ENCODE results near the gene MKLN1.

Gene MKLN1

GRCh38 chr7:131505636-131506557 lies 178.2 kb downstream of the MKLN1 start:
- TF ChIP-seq CTCF (IDR thresholded peaks at IDR 0.05; ENCODE audit: low read depth, low read length), result no peak
- DNase-seq (ENCODE audit: extremely low read depth, low read depth), result no peak

- TF ChIP-seq CTCF (IDR thresholded peaks at IDR 0.05; ENCODE audit: low read depth, low read length), result no peak; the same call in 1 of the 2 replicates
These were observed 178.9 kb downstream of the MKLN1 start for GRCh38 chr7:131506597-131506996.

GRCh38 chr7:131507592-131508331 lies 180.1 kb downstream of the MKLN1 start:
- no peak for DNase-seq (ENCODE audit: extremely low read depth, low read depth)
- TF ChIP-seq CTCF (IDR thresholded peaks at IDR 0.05; ENCODE audit: low read depth, low read length), result peak; percentile 89

More at GRCh38 chr7:131506597-131506996, 178.9 kb downstream of the MKLN1 start:
- DNase-seq (ENCODE audit: extremely low read depth, low read depth), result no peak

- TF ChIP-seq CTCF (IDR thresholded peaks at IDR 0.05; ENCODE audit: low read depth, low read length), result no peak
- DNase-seq (ENCODE audit: extremely low read depth, low read depth), result no peak
These were observed 181.2 kb downstream of the MKLN1 start for GRCh38 chr7:131508754-131509486.

- no peak for DNase-seq (ENCODE audit: extremely low read depth, low read depth)
These were observed 182.1 kb downstream of the MKLN1 start for GRCh38 chr7:131509781-131510180.

GRCh38 chr7:131511071-131511470 lies 183.4 kb downstream of the MKLN1 start:
- no peak for DNase-seq (ENCODE audit: extremely low read depth, low read depth)
- TF ChIP-seq CTCF (IDR thresholded peaks at IDR 0.05; ENCODE audit: low read depth, low read length), result no peak

More at GRCh38 chr7:131509781-131510180, 182.1 kb downstream of the MKLN1 start:
- no peak for TF ChIP-seq CTCF (IDR thresholded peaks at IDR 0.05; ENCODE audit: low read depth, low read length)
